ENCODE measurements around the gene SLC2A5.

DNA sequence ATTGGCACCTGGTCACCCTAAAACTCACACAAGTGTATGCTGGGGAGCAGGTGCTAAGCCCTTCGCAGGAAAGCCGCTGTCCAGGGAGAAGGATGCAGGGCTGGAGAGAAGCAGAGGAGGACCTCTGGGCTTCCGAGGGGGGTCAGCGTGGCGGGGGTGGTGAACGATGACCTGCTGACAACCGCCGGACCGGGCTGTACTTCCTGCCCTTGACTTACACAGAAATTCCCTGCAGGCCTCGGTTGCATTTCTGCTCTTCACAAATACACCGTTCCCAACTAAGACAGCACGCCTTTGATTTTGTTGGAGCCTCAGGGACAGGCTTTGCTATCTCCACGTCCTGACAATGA, 80.8 kb downstream of the SLC2A5 start:
- TF ChIP-seq CTCF (IDR thresholded peaks at IDR 0.05) (no peak), POLR2AphosphoS5 (IDR thresholded peaks at IDR 0.05; ENCODE audit: insufficient read depth in 1 of 2, low read depth in 1 of 2) (no peak), POLR2A (IDR thresholded peaks at IDR 0.05) (no peak)
